NCI-H2107 (cell line): Measurements from ENCODE around the gene EIF2AK2.

Experiments
- DNase-seq: peaks from one replicate; lab custom pipeline; 2025; lab: John Stamatoyannopoulos, UW

EIF2AK2 gene

GRCh38 chr2:37100054-37100453, 56.7 kb downstream of the EIF2AK2 start:
- no peak for DNase-seq

- no peak for DNase-seq
Observed at GRCh38 chr2:37098416-37099118, 58.2 kb downstream of the EIF2AK2 start.

- DNase-seq: no peak
Observed at GRCh38 chr2:37096568-37096967, 60.2 kb downstream of the EIF2AK2 start.

- DNase-seq: no peak
Observed at GRCh38 chr2:37091873-37092272, 64.9 kb downstream of the EIF2AK2 start.

- DNase-seq: no peak
Observed at GRCh38 chr2:37090019-37090477, 66.7 kb downstream of the EIF2AK2 start.

- no peak for DNase-seq
Observed at GRCh38 chr2:37085731-37086147, 71.0 kb downstream of the EIF2AK2 start.

GRCh38 chr2:37084797-37085196, 72.0 kb downstream of the EIF2AK2 start:
- no peak for DNase-seq

GRCh38 chr2:37083873-37084794, 72.6 kb downstream of the EIF2AK2 start, which contains the start of the genes GPATCH11 and HEATR5B:
GPATCH11 (plus strand) TSS chr2:37084518; CDS start chr2:37088382, 3,864 bp downstream.
HEATR5B (minus strand) TSS chr2:37084372; CDS start chr2:37083414, 958 bp downstream.
- peak; percentile 89 for DNase-seq

- DNase-seq: no peak
Observed at GRCh38 chr2:37080689-37081088, 76.1 kb downstream of the EIF2AK2 start.

- no peak for DNase-seq
Observed at GRCh38 chr2:37080266-37080665, 76.5 kb downstream of the EIF2AK2 start.

- DNase-seq: no peak
Observed at GRCh38 chr2:37070931-37071330, 85.8 kb downstream of the EIF2AK2 start.

GRCh38 chr2:37068686-37069085, 88.1 kb downstream of the EIF2AK2 start:
- DNase-seq: no peak

GRCh38 chr2:37061776-37062175, 95.0 kb downstream of the EIF2AK2 start:
- no peak for DNase-seq

GRCh38 chr2:37061013-37061711, 95.6 kb downstream of the EIF2AK2 start:
- DNase-seq: no peak

GRCh38 chr2:37060446-37060845, 96.3 kb downstream of the EIF2AK2 start:
- no peak for DNase-seq

- DNase-seq: no peak
Observed at GRCh38 chr2:37059841-37060240, 96.9 kb downstream of the EIF2AK2 start.

- DNase-seq: no peak
Observed at GRCh38 chr2:37052600-37053332, 104.0 kb downstream of the EIF2AK2 start.
